ENCODE data around the gene CYP3A7. TPM values are rescaled to one million over a fixed set of nuclear protein-coding genes. Genes with fewer than 3 reads are reported as not detected.

The CYP3A7 gene
- total RNA-seq, 6 donors from 2014 or later = 0.69 to 1.7 (median 1.1) TPM; not detected in 1

DNA sequence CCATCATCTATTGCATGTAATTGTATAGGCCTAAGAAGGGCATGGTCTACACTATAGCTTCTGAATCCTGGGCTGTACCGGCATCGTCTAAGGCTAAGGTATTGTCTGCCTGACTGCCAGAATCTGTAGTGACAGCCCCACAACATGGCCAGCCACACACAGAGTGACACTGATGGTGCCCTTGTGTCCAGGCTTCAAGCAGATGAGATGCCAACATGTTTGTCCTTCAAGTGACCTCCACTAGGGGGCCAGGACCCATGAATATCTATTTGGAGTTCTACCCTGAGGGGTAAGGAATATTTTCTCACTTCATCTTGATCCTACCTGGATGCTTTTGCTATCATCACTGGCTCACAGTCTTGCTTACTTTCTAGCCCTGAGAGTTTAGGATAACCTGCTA is 1.5 kb downstream of the CYP3A7 start:
- DNase-seq (no peak), ATAC-seq (ENCODE audit: low FRiP score in 2 of 2) (no peak)
- 97 to 100% methylated on average over 2 of the region's 2 CpGs for WGBS, 2 donors

DNA sequence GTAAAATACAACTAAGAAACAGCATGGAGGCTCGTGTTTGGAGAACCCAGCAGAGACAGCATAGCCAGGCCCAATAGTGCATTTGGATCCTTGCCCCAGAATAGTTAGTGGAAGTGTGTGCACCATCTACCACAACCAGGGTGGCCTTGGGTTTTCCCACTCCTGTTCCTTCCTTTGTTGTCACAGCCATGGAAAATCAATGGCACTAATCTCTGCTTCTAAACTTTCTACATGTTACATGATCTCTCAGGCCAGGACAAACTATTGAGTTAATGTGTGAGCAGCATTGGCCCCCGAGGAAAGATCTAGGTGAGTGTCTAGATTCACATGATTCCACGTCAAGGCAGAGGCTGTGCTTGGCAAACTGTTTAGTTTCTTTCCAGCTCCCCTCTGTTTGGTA is 2.0 kb downstream of the CYP3A7 start:
- WGBS, 2 donors = 93 to 96% methylated on average over 3 of the region's 3 CpGs
- Histone ChIP-seq H3K36me3 (no peaks in the 10 kb centered on the region), H3K4me3 (no peak overlapping the region), H3K9me3 (no peaks in the 10 kb centered on the region), H3K27me3 (no peaks in the 10 kb centered on the region), H3K27ac (no peak overlapping the region), H3K4me1 (peaks cover 0 to 21% (median 2%) of the 10 kb centered on the region in 4 donors)
- DNase-seq (no peak), ATAC-seq (ENCODE audit: low FRiP score in 2 of 2) (no peak)
- TF ChIP-seq EP300 (IDR thresholded peaks at IDR 0.05) = no peak
- TF ChIP-seq, protein P1, sequence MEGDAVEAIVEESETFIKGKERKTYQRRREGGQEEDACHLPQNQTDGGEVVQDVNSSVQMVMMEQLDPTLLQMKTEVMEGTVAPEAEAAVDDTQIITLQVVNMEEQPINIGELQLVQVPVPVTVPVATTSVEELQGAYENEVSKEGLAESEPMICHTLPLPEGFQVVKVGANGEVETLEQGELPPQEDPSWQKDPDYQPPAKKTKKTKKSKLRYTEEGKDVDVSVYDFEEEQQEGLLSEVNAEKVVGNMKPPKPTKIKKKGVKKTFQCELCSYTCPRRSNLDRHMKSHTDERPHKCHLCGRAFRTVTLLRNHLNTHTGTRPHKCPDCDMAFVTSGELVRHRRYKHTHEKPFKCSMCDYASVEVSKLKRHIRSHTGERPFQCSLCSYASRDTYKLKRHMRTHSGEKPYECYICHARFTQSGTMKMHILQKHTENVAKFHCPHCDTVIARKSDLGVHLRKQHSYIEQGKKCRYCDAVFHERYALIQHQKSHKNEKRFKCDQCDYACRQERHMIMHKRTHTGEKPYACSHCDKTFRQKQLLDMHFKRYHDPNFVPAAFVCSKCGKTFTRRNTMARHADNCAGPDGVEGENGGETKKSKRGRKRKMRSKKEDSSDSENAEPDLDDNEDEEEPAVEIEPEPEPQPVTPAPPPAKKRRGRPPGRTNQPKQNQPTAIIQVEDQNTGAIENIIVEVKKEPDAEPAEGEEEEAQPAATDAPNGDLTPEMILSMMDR (IDR thresholded peaks at IDR 0.05) = no peak
- no peak for TF ChIP-seq POLR2AphosphoS5 (IDR thresholded peaks at IDR 0.05)
- no peak for TF ChIP-seq POLR2A (IDR thresholded peaks at IDR 0.05)

More for the DNA sequence above, 1.5 kb downstream of the CYP3A7 start:
- no peak overlapping the region for H3K4me3 ChIP-seq
- no peak for TF ChIP-seq EP300 (IDR thresholded peaks at IDR 0.05)
- TF ChIP-seq, protein P1 (IDR thresholded peaks at IDR 0.05) = peak in 1 of 6 experiments; percentile 7
- H3K27ac ChIP-seq = no peak overlapping the region
- no peaks in the 10 kb centered on the region for H3K36me3 ChIP-seq
- peaks cover 0 to 18% (median 2%) of the 10 kb centered on the region in 4 donors for H3K4me1 ChIP-seq
- no peaks in the 10 kb centered on the region for H3K27me3 ChIP-seq
- no peaks in the 10 kb centered on the region for H3K9me3 ChIP-seq

DNA sequence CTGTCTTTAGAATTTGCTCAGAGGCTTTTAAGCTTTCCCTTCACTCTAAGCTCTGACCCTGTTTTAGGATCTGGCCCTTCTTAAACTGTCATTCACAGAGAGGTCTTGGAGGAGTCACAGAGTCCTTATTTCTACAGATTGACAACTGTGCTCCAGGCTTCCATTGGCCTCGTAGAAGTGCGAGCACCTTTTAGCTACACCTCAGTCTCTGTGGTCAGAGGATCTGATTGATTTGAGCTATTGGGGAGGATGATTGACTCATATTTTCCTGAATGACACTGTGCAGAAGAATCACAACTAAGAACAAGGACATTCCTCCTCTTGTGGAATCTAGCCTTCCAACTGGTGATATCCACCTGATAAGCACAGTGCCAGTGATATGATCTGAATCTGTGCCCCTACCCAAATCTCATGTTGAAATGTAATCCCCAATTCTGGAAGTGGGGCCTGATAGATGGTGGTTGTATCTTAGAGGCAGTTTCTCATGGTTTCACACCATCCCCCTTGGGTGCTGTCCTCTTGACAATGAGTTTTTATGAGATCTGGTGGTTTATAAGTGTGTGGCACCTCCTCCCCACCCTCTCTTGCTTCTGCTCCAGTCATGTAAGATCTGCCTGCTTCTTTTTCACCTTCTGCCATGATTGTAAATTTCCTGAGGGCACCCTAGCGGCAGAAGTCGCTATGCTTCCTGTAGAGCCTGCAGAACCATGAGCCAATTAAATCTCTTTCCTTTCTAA is 3.2 kb downstream of the CYP3A7 start:
- H3K27ac ChIP-seq = no peak overlapping the region
- ATAC-seq (ENCODE audit: low FRiP score in 2 of 2) (no peak), DNase-seq (no peak)
- no peak overlapping the region for H3K4me3 ChIP-seq
- no peaks in the 10 kb centered on the region for H3K9me3 ChIP-seq
- 96% methylated on average over 4 of the region's 4 CpGs for WGBS, 2 donors
- TF ChIP-seq EP300 (IDR thresholded peaks at IDR 0.05) = no peak
- no peak for TF ChIP-seq POLR2A (IDR thresholded peaks at IDR 0.05)
- TF ChIP-seq, protein P1 (IDR thresholded peaks at IDR 0.05) = no peak
- TF ChIP-seq POLR2AphosphoS5 (IDR thresholded peaks at IDR 0.05) = no peak
- H3K27me3 ChIP-seq = no peaks in the 10 kb centered on the region
- H3K4me1 ChIP-seq = peaks cover 0 to 21% (median 2%) of the 10 kb centered on the region in 4 donors
- H3K36me3 ChIP-seq = no peaks in the 10 kb centered on the region

DNA sequence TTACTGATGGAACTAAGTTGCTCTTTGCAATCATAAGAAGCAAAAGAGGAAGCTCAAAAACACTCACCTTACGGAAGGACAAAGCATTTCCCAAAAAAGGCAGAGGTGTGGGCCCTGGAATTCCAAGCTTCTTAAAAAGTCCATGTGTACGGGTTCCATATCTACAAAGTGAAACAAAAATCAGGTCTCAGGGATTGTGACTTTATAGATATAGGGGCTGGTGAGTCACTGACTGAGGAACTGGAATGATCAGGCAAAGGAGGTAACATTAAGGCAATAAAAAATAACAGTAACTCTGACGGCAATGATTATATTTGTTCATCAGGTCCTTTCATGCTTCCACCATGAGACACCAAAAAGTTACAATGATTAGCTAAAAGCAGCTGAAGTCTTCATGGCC is 4.0 kb downstream of the CYP3A7 start:
- H3K4me1 ChIP-seq = peaks cover 0 to 21% (median 2%) of the 10 kb centered on the region in 4 donors
- H3K27me3 ChIP-seq = no peaks in the 10 kb centered on the region
- WGBS, 2 donors = 63 to 76% methylated on average over 3 of the region's 3 CpGs
- H3K27ac ChIP-seq = peak overlapping the region in 2 of 4 donors; percentile 17 to 60
- no peaks in the 10 kb centered on the region for H3K36me3 ChIP-seq
- DNase-seq (no peak), ATAC-seq (ENCODE audit: low FRiP score in 2 of 2) (no peak)
- H3K4me3 ChIP-seq = no peak overlapping the region
- TF ChIP-seq, protein P1 (IDR thresholded peaks at IDR 0.05) = no peak
- TF ChIP-seq POLR2AphosphoS5 (IDR thresholded peaks at IDR 0.05) (no peak), EP300 (IDR thresholded peaks at IDR 0.05) (no peak), POLR2A (IDR thresholded peaks at IDR 0.05) (no peak)
- no peaks in the 10 kb centered on the region for H3K9me3 ChIP-seq
